ENCODE data around the gene GATAD2B.

DNA sequence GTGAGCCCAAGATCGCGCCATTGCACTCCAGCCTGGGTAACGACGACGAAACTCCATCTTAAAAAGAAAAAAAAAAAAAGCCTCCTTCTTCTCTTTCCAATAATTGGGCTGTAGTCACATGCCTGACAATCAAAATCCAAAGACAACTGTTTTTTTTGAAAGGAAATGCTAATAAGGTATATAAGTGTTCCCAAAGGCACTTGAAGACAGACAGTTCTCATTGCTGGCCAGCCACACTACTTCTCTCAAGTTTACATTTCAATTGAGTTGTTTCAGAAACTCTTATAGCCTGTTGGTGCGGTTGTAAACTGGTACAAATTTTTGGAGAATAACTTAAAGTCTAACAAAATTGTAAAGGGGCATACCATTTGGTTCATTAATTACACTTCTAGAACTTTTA lies 23.3 kb downstream of the GATAD2B start:
- no peak for TF ChIP-seq EZH2 (IDR thresholded peaks at IDR 0.05)
- TF ChIP-seq POLR2AphosphoS5 (IDR thresholded peaks at IDR 0.05; ENCODE audit: borderline replicate concordance, low read depth, low read length), result no peak
